HG02678 (cell line): Measurements from ENCODE around the gene ATF7IP.

ENCODE experiments used
- ATAC-seq: cut with Tn5 transposase; IDR thresholded peaks from one replicate; pipeline ENCODE4 v1.9.1; 2021; ENCODE audit warnings: mild to moderate bottlenecking, moderate library complexity; ENCODE audit not compliant: unreplicated experiment

ATF7IP gene

DNA sequence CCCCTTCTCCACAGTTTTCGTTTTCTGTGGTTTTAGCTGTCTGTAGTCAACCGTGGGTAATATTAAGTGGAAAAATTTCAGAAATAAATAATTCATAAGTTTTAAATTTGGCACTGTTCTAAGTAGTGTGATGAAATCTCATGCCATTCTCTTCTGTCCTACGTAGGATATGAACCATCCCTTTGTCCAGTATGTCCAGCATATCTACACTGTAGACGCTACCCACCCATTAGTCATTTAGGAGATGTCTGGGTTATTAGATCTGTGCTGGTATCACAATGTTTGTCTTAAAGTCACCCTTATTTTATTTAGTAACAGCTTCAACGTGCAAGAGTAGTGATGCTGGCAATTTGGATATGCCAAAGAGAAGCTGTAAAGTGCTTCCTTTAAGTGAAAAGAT is 44.7 kb downstream of the ATF7IP start:
- no peak for ATAC-seq

DNA sequence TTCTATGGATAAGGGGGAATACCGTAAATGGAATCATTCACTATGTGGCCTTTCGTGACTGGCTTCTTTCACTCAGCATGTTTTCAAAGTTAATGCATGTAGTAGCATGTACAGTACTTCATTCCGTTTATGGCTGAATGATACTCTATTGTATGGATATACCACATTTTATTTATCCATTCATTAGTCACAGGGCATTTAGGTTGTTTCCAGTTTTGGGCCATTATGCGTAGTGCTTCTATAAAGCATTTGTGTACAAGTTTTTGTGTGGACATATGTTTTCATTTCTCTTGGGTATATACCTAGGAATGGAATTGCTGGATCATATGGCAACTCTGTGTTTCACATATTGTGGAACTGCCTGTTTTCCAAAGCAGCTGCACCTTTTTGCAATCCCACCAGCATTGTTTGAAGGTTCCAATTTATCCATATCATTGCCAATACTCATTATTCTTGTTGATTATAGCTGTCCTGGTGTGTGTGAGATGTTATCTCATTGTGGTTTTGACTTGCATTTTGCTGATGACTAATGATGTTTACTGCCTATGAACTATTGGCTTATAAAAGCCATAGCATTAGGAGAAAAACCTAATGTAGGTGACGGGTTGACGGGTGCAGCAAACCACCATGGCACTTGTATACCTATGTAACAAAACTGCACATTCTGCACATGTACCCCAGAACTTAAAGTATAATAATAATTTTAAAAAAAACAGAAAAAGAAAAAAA is 45.5 kb downstream of the ATF7IP start:
- no peak for ATAC-seq

DNA sequence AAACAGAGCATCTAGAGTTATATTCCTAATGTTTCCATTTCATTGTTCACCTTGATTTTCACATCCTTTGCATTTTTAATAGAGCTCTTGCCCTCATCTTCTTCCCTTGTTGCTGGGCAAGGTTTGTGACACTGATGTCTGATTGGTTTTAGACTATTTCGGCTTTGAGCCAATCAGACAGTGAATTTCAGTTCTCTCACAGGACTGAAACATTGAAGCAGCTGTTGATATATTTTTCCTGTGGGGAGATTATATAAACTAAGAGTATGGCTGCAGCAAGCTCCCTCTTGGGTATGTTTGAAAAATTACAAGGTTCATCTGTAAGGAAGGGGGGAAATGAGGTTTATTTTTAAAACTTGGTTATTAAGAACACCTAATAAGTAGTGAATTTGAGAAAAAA is 51.2 kb downstream of the ATF7IP start:
- ATAC-seq, result no peak

DNA sequence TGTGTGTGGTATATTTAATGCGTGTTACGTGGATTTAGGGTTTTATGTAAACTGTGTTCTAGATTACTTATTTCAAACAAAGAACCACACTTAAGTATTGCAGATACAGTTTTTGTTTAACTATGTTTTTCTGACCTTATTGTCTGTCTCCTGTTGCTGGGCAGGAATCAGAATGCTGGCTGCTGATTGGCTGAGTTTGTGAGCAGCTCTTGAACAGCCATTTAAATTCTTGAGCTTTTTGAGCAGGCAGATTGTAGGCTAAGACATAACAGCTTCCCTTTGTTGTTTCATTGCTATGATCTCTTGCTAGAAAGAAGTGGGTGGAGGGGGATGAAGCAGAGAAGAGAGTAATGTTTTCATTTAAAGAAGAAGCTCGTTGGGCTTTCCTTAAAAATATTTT is 52.2 kb downstream of the ATF7IP start:
- no peak for ATAC-seq

DNA sequence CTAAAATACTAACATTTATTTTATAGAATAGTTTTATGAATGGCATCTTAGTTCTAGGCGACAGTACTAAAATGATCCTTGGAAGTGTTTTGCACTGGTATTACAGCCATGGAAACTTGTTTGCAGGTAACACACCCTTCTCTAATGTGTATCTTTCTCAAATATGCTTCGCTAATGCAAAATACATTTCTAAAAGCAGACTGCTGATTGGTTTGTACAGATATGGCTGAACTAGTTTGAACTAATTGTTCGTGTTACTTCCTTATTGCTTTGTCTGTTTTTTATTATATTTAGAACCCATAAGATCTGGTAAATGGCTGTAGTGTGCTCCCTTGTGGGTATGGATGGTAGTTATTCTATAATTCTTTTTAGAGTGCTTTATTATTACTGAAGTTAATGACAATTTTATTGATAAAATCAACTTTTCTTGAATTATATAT is 53.0 kb downstream of the ATF7IP start:
- no peak for ATAC-seq

DNA sequence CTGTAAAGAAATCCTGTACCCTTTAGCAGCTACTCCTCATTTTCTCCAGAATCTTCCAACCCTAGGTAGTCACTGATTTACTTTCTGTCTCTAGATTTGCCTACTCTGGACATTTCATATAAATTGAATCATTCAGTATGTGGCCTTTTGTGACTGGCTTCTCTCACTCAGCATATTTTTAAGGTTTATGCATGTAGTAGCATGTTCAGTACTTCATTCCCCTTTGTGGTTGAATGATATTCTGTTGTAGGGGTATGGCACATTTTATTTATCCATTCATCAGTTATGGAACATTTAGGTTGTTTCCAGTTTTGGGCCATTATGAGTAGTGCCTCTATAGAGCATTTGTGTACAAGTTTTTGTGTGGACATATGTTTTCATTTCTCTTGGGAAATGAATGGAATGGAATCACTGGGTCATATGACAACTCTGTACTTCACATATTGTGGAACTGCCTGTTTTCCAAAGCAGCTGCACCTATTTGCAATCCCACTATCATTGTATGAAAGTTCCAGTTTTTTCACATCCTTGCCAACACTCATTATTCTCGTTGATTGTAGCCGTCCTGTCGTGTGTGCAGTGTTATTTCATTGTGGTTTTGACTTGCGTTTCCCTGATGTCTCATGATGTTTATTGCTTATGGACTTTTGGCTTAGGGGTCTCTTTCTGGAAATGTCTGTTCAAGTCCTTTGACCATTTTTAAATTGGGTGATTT is 57.2 kb downstream of the ATF7IP start:
- no peak for ATAC-seq

DNA sequence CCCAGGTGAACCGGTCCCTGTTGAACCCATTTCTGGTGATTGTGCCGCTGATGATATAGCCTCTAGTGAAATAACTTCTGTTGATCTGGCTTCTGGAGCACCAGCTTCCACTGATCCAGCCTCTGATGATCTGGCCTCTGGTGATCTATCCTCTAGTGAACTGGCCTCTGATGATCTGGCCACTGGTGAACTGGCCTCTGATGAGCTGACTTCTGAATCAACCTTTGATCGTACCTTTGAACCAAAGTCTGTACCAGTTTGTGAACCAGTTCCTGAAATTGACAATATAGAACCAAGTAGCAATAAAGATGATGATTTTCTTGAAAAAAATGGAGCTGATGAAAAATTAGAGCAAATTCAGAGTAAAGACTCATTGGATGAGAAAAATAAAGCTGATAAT is 59.1 kb downstream of the ATF7IP start:
- ATAC-seq, result no peak

DNA sequence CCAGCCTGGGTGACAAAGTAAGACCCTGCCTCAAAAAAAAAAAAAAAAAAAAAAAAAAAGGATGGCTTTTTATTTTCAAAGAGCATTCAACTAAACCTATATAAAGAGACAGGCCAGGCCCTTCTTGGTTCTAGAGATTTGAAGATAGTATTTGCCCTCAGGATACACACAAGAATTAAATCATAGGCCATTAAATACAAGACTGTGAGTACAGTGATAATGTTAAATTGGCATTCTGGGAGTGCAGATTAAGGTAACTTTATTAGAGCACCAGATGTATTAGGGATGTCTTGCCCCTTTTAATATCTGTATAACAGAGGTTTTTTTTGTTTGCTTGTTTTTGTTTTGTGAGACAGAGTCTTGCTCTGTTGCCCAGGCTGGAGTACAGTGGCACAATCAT is 61.3 kb downstream of the ATF7IP start:
- no peak for ATAC-seq

DNA sequence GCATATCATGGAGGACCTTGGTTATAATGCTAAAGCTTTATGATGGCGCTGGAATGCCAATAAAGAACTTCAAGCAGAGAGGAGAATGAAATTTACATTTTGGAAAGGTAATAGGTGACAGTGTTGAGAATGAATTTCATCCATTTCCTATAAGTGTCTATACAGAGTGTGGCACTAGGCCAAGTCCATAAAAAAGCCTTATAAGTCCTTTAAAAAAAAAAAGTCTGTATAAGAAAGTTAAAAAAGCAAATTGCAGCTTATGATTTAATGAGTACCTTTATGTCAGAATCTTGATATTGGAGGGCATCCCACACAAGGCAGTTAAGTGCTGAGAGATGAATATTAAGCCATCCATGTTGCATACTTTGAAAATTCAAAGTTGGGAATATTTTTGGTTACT is 62.4 kb downstream of the ATF7IP start:
- no peak for ATAC-seq

DNA sequence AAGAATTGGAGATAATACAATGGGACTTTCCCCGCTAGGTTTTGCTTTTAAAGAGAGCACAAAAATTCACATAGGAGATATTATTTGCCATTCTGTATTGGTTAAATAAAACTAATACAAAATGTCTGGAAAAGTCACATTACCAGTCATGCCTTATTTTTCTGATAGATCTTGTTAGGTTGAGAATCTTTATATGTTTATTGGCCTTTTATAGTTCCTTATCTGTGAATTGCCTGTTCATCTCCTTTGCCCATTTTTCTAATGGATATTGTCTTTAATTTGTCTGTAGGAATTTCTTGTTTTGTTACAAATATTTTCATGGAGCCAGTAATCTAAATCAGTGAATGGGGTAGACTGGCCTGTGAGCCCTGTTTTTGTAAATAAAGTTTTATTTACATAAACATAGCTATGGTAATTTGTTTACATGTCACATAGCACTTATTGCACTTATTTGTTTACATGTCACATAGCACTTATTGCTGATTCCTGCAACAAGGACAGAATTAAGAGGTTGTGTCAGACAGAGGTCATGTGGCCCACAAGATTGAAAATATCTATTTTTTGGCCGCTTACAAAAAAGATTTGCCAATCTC is 65.0 kb downstream of the ATF7IP start:
- no peak for ATAC-seq

DNA sequence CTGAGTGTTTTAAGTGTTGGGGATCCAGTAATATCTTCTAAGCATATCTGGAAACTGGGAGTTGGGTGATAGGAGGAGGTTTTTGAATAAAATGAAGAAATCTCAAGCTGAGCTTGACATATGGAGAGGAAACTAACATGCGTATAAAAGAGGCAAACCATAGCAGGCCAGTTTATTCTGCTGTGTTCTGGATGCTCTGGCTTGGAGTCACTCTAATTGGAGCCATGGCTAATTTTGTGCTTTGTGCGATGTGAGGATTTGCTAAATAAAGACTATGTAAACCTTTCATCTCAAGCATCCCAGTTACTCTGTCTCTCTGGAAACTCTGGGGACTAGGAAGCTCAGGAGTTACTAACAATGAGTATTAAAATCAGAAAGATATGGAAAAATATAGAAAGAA is 66.5 kb downstream of the ATF7IP start:
- no peak for ATAC-seq

DNA sequence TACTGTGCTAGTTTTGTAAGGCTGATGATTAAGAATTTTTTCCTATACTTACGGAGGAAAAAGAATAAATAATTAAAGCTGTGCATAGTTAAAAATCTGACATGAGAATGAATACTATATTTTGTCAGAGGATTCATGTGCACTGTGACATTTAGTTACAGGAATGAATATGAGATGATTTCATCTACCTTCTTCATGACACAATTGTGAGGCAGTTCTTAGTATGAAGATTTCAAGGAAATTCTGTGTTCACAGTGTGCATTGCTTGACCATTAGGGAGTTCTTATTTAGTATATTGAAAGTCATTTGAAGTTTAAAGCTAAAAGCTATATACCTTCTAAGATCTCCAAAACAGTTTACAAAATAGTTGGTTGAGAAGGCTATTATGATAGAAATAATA is 70.1 kb downstream of the ATF7IP start:
- no peak for ATAC-seq

DNA sequence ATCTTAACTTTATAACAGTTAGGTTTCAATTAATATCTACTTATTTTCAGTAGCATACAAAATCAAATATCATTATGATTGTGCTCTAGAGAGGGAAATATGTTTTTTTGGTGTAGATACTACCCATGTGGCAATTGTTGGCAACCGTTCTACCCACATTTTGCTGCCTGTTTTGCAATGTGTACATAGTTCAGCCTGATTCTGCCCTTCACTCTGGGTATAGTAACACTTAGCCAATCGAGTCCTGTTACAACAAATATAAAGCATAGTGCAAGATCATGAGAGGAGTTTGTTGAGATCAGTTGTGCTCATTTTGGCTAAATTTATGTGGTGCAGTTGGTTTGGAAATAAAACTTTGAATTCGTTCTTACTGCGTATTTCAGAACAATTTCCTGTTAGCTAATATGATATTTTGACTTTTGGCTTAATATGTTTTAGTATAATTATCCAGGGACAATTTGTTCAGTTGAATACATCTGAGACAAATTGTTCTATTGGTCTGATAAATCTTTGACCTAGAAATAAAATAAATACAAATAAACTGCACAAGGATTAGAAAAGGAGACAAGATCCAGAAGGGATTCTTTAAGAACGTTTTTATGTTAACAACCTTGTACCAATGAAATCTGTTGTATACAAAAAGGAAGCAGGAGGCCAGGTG is 76.9 kb downstream of the ATF7IP start:
- no peak for ATAC-seq

DNA sequence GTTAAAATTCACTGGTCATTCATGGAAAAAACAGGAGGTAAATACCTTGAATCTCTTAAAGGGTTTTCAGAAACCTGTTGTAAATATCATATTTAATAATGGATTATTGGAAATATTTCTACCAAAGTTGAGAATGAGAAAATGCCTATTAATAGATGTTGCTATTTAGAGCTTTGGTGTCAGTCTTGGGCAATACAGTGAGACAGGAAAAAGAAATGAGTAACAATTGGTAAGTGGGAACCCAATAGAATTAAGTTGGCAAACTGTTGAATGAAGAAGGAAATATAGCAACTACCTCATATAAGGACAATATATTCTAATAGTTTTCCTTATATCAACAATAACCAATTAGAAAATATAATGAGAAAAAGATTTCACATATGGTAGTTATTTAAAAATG is 78.0 kb downstream of the ATF7IP start:
- no peak for ATAC-seq

DNA sequence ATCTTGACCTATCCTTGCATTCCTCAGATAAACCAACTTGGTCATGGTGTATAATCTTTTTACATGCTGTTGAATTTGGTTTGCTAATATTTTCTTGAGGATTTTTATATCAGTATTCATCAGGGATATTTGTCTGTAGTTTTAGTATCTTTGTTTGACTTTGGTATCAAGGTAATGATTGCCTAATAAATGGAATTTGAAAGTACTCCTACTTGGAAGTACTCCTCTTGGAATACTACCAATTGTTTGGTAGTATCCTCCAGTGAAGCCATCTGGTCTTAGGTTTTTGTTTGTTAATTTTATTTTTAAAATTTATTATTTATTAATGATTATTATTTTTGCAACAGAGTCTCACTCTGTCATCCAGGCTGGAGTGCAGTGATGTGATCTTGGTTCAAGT is 85.0 kb downstream of the ATF7IP start:
- no peak for ATAC-seq

DNA sequence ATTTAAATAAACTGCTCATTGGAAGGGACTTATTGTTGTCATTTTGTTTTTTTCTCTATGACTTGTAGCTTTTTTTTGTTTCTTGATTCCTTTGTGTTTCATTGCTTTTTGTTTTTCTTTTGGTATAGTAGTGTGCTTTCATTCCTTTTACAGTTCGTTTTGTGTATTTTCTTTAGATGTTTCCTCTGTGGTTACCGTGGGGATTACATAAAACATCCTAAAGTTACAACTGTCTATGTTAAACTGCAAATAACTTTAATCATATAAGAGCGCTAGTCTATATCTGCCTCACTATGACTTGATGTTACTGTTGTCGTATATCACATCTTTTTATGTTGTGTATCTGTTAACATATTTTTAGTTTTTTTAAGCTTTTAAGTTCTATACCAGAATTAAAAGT is 86.9 kb downstream of the ATF7IP start:
- no peak for ATAC-seq

DNA sequence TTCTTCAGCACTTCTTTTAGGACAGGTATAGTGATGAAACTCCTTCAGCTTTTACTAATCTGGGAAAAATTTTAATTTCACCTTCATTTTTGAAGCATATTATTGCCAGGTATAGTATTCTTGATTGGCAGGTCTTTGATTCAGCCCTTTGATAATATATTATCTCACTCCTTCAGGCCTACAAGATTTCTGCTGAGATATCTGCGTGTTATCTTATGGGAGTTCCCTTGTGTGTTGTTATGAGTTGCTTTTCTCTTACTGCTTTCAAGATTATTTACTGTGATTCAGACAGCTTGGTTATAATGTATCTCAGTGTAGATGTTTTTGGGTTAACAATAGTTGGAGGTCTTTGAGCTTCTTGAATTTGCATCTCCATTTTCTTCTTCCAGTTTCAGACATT is 87.4 kb downstream of the ATF7IP start:
- ATAC-seq, result no peak

DNA sequence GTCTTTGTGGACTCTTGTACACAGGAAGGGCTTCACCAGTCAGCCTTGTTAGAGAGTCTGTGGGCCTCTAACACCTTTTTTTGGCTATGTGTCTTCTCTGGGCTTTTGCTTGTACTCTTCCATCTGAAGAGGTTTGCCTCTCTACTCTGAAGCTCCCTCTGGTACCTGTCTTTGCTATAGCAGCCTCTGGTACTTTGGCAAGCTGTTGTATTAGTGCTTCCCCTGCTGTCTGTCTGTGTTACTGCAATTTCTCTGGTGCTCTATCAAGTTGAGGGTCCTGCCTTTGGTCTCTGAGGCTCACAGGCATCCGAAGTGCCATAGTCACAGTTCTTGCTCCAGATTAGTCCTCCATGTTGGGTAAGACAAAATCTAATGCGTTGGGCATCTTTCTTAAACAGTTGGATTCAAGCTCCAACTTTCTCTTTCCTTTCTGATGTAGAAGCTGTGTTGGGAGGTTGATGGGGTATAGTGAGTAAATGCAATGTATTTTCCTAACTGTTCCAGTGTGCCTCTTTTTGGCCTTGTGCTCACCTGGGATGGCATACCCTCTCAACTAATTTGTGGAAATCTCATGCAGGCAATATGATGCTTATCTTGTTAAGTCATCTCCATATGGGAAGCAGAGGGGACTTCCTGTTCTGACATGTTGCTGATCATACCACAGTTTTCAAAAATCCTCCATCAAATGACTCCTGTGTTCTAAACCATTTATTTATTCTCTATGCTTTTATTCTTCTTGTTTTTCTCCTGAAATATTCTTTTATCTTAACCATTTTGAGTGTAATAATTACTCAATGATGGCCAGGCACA is 88.8 kb downstream of the ATF7IP start:
- ATAC-seq, result peak; percentile 54

DNA sequence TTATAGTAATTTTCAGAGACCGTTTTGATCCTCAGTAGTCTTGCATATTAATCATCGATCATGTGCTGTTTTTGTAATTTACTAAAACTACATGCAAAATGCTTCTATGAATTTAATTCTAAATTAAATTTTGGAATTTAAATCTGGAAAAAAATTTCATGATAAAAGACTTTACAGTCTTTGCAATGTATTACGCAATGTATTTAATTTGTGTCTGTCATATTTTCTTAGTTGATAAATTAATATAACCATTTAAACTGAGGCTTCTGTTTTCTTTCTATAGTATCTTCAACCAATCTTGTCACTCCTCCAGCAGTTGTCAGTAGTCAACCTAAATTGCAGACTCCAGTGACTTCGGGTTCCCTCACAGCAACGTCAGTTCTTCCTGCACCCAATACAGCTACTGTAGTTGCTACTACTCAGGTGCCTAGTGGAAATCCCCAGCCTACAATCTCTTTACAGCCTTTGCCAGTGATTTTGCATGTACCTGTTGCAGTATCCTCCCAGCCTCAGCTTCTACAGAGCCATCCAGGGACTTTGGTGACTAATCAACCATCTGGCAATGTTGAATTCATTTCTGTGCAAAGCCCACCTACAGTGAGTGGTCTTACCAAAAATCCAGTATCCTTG is 94.8 kb downstream of the ATF7IP start:
- ATAC-seq, result no peak

DNA sequence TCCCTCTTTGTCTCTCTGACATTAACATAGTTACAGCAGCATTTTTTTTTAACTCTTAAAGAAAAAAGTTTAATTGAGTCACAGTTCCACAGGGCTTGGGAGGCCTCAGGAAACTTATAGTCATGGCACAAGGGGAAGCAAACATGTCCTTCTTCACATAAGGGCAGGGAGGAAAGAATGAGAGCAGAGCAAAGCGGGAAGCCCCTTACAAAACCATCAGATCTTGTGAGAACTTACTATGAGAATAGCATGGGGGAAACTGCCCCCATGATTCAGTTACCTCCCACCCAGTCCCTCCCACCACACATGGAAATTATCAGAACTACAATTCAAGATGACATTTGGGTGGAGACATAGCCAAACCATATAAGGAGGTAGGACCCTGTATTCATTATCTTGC is 106.0 kb downstream of the ATF7IP start:
- ATAC-seq, result no peak
